Keratinocyte (primary cell): Measurements from ENCODE around the gene IGFBP6.

ENCODE experiments used
- EZH2 ChIP-seq: IDR thresholded peaks from one replicate; pipeline ENCODE4 v1.6.1; 2012; ENCODE audit warnings: inconsistent platforms, mild to moderate bottlenecking, low read length, moderate library complexity
- TF ChIP-seq, protein P1 (sequence below), 3 experiments: IDR thresholded peaks in 1 of 3; conservative IDR thresholded peaks in 1 of 3; optimal IDR thresholded peaks in 1 of 3; 2 replicates in 2 of 3; 3 replicates in 1 of 3; pipeline versions ENCODE3 to v1.5.1; 2011; ENCODE audit warnings: low read length in 3 of 3, mild to moderate bottlenecking in 3 of 3, moderate library complexity in 2 of 3, control low read depth in 1 of 3, inconsistent platforms in 1 of 3; ENCODE audit not compliant: insufficient read depth in 2 of 3; ENCODE audit errors: extremely low read depth in 1 of 3

- TF ChIP-seq, protein P1, sequence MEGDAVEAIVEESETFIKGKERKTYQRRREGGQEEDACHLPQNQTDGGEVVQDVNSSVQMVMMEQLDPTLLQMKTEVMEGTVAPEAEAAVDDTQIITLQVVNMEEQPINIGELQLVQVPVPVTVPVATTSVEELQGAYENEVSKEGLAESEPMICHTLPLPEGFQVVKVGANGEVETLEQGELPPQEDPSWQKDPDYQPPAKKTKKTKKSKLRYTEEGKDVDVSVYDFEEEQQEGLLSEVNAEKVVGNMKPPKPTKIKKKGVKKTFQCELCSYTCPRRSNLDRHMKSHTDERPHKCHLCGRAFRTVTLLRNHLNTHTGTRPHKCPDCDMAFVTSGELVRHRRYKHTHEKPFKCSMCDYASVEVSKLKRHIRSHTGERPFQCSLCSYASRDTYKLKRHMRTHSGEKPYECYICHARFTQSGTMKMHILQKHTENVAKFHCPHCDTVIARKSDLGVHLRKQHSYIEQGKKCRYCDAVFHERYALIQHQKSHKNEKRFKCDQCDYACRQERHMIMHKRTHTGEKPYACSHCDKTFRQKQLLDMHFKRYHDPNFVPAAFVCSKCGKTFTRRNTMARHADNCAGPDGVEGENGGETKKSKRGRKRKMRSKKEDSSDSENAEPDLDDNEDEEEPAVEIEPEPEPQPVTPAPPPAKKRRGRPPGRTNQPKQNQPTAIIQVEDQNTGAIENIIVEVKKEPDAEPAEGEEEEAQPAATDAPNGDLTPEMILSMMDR (optimal IDR thresholded peaks at IDR 0.05 in 1 of 3, IDR thresholded peaks at IDR 0.05 in 1 of 3, conservative IDR thresholded peaks at IDR 0.05 in 1 of 3; ENCODE audit: extremely low read depth in 1 of 3, insufficient read depth in 2 of 3, low read length in 3 of 3), result no peak
- no peak for TF ChIP-seq EZH2
Observed at GRCh38 chr12:53051881-53052412, 45.5 kb upstream of the IGFBP6 start.
